ENCODE data around the gene LAMTOR2. TPM values are rescaled to one million over a fixed set of nuclear protein-coding genes. Genes with fewer than 3 reads are reported as not detected.

The LAMTOR2 gene
- total and polyA plus RNA-seq, 9 of the 15 experiments (the other 6 are each of a cell fraction or from before 2014, with no cell fraction given), result 39.0 to 161 (median 74.6) TPM

GRCh38 chr1:156020293-156021092, 34.1 kb upstream of the LAMTOR2 start, which contains the start of gene SSR2 (continued):
- TF ChIP-seq U2AF1 (optimal IDR thresholded peaks at IDR 0.05; ENCODE audit: low read depth, low read length) (no peak), ZNF507 (tag; conservative IDR thresholded peaks at IDR 0.05) (no peak), ZNF41 (CRISPR knock-in tag; conservative IDR thresholded peaks at IDR 0.05) (no peak), ZFP30 (CRISPR knock-in tag; IDR thresholded peaks at IDR 0.05; ENCODE audit: borderline replicate concordance) (no peak), ZNF263 (CRISPR knock-in tag; IDR thresholded peaks at IDR 0.05; ENCODE audit: borderline replicate concordance) (no peak), RBM34 (IDR thresholded peaks at IDR 0.05; ENCODE audit: borderline replicate concordance, insufficient read depth, low read length) (no peak), BHLHE40 (IDR thresholded peaks at IDR 0.05; ENCODE audit: low read length) (no peak), ZNF23 (CRISPR knock-in tag; IDR thresholded peaks at IDR 0.05) (no peak), ZBTB33 (CRISPR knock-in tag; IDR thresholded peaks at IDR 0.05) (no peak), LCOR (CRISPR knock-in tag; IDR thresholded peaks at IDR 0.05) (no peak), ZEB2 (IDR thresholded peaks at IDR 0.05) (no peak), KLF10 (CRISPR knock-in tag; IDR thresholded peaks at IDR 0.05) (no peak), HIVEP1 (CRISPR knock-in tag; IDR thresholded peaks at IDR 0.05) (no peak), PHB (CRISPR knock-in tag; IDR thresholded peaks at IDR 0.05) (no peak), HSF4 (CRISPR knock-in tag; IDR thresholded peaks at IDR 0.05; ENCODE audit: borderline replicate concordance) (no peak), FOS (IDR thresholded peaks at IDR 0.05; ENCODE audit: extremely low read depth, insufficient read length) (no peak)
- TF ChIP-seq, protein P1, sequence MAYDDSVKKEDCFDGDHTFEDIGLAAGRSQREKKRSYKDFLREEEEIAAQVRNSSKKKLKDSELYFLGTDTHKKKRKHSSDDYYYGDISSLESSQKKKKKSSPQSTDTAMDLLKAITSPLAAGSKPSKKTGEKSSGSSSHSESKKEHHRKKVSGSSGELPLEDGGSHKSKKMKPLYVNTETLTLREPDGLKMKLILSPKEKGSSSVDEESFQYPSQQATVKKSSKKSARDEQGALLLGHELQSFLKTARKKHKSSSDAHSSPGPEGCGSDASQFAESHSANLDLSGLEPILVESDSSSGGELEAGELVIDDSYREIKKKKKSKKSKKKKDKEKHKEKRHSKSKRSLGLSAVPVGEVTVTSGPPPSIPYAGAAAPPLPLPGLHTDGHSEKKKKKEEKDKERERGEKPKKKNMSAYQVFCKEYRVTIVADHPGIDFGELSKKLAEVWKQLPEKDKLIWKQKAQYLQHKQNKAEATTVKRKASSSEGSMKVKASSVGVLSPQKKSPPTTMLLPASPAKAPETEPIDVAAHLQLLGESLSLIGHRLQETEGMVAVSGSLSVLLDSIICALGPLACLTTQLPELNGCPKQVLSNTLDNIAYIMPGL (CRISPR knock-in tag; IDR thresholded peaks at IDR 0.05), result no peak
- TF ChIP-seq, protein P2, sequence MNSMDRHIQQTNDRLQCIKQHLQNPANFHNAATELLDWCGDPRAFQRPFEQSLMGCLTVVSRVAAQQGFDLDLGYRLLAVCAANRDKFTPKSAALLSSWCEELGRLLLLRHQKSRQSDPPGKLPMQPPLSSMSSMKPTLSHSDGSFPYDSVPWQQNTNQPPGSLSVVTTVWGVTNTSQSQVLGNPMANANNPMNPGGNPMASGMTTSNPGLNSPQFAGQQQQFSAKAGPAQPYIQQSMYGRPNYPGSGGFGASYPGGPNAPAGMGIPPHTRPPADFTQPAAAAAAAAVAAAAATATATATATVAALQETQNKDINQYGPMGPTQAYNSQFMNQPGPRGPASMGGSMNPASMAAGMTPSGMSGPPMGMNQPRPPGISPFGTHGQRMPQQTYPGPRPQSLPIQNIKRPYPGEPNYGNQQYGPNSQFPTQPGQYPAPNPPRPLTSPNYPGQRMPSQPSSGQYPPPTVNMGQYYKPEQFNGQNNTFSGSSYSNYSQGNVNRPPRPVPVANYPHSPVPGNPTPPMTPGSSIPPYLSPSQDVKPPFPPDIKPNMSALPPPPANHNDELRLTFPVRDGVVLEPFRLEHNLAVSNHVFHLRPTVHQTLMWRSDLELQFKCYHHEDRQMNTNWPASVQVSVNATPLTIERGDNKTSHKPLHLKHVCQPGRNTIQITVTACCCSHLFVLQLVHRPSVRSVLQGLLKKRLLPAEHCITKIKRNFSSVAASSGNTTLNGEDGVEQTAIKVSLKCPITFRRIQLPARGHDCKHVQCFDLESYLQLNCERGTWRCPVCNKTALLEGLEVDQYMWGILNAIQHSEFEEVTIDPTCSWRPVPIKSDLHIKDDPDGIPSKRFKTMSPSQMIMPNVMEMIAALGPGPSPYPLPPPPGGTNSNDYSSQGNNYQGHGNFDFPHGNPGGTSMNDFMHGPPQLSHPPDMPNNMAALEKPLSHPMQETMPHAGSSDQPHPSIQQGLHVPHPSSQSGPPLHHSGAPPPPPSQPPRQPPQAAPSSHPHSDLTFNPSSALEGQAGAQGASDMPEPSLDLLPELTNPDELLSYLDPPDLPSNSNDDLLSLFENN (IDR thresholded peaks at IDR 0.05; ENCODE audit: low read depth in 2 of 2, low read length in 2 of 2), result no peak
- TF ChIP-seq, protein P3, sequence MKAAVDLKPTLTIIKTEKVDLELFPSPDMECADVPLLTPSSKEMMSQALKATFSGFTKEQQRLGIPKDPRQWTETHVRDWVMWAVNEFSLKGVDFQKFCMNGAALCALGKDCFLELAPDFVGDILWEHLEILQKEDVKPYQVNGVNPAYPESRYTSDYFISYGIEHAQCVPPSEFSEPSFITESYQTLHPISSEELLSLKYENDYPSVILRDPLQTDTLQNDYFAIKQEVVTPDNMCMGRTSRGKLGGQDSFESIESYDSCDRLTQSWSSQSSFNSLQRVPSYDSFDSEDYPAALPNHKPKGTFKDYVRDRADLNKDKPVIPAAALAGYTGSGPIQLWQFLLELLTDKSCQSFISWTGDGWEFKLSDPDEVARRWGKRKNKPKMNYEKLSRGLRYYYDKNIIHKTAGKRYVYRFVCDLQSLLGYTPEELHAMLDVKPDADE (conservative IDR thresholded peaks at IDR 0.05; ENCODE audit: control insufficient read depth, low read depth, low read length), result peak; percentile 88
